ENCODE data around the gene ZFYVE27. TPM values are rescaled to one million over a fixed set of nuclear protein-coding genes. Genes with fewer than 3 reads are reported as not detected.

ZFYVE27 gene
- total RNA-seq, 4 donors from 2014 or later = 25.8 to 60.5 (median 39.6) TPM

DNA sequence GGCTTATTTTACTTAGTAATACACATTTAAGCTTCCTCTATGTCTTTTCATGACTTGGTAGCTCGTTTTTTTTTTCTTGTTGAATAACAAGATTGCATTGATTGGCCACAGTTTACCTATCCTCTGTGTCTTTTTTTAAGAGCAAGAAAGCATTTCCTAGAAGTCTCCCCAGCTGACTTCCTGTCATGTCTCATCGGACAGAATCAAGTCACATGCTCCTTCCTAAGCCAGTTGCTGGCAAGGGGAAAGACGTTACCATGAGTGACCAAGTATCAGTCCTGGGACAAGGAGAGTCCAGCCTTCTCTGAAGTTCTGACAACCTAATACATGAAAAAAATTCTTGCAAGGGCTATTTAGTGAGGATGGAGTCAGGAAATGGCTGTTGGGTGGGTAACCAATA, 59.7 kb downstream of the ZFYVE27 start:
- Histone ChIP-seq H3K4me1 (peaks cover 3% of the 10 kb centered on the region), H3K27ac (no peak overlapping the region), H3K27me3 (peaks cover 14% of the 10 kb centered on the region), H3K36me3 (no peaks in the 10 kb centered on the region), H3K4me3 (no peak overlapping the region), H3K9me3 (no peaks in the 10 kb centered on the region)
- TF ChIP-seq, protein P1, sequence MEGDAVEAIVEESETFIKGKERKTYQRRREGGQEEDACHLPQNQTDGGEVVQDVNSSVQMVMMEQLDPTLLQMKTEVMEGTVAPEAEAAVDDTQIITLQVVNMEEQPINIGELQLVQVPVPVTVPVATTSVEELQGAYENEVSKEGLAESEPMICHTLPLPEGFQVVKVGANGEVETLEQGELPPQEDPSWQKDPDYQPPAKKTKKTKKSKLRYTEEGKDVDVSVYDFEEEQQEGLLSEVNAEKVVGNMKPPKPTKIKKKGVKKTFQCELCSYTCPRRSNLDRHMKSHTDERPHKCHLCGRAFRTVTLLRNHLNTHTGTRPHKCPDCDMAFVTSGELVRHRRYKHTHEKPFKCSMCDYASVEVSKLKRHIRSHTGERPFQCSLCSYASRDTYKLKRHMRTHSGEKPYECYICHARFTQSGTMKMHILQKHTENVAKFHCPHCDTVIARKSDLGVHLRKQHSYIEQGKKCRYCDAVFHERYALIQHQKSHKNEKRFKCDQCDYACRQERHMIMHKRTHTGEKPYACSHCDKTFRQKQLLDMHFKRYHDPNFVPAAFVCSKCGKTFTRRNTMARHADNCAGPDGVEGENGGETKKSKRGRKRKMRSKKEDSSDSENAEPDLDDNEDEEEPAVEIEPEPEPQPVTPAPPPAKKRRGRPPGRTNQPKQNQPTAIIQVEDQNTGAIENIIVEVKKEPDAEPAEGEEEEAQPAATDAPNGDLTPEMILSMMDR (IDR thresholded peaks at IDR 0.05) = no peak
- TF ChIP-seq EP300 (IDR thresholded peaks at IDR 0.05) = no peak
- TF ChIP-seq POLR2AphosphoS5 (IDR thresholded peaks at IDR 0.05) = no peak
- no peak for TF ChIP-seq POLR2A (IDR thresholded peaks at IDR 0.05)
- 41% methylated on average over 3 of the region's 3 CpGs for WGBS
- DNase-seq (ENCODE audit: low spot score in 2 of 2) = no peak

DNA sequence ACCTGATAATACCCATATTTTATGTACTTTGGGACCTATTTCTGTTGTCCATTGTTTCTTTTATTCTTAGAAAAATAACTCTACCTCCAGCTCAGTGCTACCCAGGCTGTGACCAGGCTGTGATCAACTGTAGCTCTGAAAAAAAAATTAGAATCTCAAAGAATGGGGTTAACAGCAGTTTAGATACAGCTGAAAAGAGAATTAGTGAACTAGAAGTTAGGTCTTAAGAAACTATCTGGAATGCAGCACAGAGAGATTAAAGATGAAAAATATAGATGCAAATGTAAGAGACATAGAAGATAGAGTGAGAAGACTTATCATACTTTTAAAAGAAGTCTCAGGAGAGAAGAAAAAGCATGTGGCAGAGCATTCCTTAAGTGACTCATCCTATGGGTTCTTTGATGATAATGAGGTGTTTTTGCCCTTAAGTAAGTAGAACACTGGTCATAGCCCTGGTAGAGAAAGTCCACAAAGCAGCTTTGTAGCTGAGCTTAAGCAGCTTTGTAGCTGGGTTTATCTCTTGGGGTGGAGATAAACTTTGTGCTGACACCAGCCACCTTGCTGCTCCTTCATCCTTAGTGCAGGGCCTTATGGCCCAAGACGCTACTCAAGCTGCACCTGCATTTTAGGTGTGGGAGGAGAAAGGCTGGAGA, 62.2 kb downstream of the ZFYVE27 start:
- Histone ChIP-seq H3K27ac (no peak overlapping the region), H3K4me1 (peaks cover 3% of the 10 kb centered on the region), H3K9me3 (no peaks in the 10 kb centered on the region), H3K27me3 (peaks cover 9% of the 10 kb centered on the region), H3K36me3 (no peaks in the 10 kb centered on the region), H3K4me3 (no peak overlapping the region)
- 86% methylated on average over 1 of the region's 1 CpG for WGBS
- TF ChIP-seq POLR2A (IDR thresholded peaks at IDR 0.05) = no peak
- no peak for TF ChIP-seq EP300 (IDR thresholded peaks at IDR 0.05)
- no peak for TF ChIP-seq POLR2AphosphoS5 (IDR thresholded peaks at IDR 0.05)
- TF ChIP-seq, protein P1 (IDR thresholded peaks at IDR 0.05) = no peak
- DNase-seq (ENCODE audit: low spot score in 2 of 2) = no peak

DNA sequence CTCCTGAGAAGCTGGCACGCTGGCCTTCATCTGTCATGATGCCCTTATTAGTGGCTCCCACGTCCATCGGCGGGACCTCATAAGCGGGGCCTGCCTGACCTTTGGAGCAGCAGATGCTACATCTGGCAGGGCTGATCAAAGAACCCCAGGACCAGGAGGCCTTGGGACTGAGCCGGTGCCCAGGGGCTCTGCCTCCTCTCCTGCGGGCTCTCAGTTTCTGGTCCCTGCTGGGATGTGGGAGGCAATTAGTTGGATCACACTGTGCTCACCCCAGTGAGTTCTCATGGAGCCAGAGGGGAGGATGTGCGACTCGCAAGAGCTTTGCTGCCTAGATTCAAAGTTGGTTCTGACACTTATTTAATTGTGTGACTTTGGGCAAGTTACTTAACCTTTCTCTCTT, 63.5 kb downstream of the ZFYVE27 start:
- TF ChIP-seq, protein P1 (IDR thresholded peaks at IDR 0.05) = no peak
- TF ChIP-seq POLR2AphosphoS5 (IDR thresholded peaks at IDR 0.05) (no peak), POLR2A (IDR thresholded peaks at IDR 0.05) (no peak), EP300 (IDR thresholded peaks at IDR 0.05) (no peak)

DNA sequence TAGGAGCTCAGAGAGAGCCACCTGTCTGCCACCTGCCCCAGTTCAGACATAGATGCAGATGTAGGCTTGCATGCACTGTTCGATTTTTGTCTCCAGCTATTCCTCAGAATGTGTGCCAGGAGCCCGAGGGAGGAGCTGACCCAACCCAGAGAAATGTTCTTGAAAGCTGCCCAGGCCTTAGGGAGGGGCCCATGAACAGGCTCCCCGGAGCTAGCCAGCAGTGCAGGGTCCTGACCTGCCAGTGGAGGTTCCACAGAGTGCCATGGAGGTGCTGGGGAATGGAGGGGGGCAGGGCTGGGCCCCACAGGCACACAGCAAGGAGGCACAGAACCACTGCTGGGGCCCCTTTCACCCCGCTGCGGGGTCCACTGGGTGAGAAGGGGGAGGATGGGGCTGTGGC, 64.5 kb downstream of the ZFYVE27 start:
- no CpG with 5 or more reads among the region's 5 CpGs for WGBS
- Histone ChIP-seq H3K36me3 (no peaks in the 10 kb centered on the region), H3K9me3 (no peaks in the 10 kb centered on the region), H3K27ac (no peak overlapping the region), H3K27me3 (peaks cover 9% of the 10 kb centered on the region), H3K4me1 (peaks cover 3% of the 10 kb centered on the region), H3K4me3 (no peak overlapping the region)
- DNase-seq (ENCODE audit: low spot score in 2 of 2) = no peak
- TF ChIP-seq POLR2AphosphoS5 (IDR thresholded peaks at IDR 0.05) (no peak), EP300 (IDR thresholded peaks at IDR 0.05) (no peak), POLR2A (IDR thresholded peaks at IDR 0.05) (no peak)
- TF ChIP-seq, protein P1 (IDR thresholded peaks at IDR 0.05) = no peak

More for the DNA sequence above, 63.5 kb downstream of the ZFYVE27 start:
- H3K36me3 ChIP-seq = no peaks in the 10 kb centered on the region
- H3K4me1 ChIP-seq = peaks cover 3% of the 10 kb centered on the region
- H3K27ac ChIP-seq = no peak overlapping the region
- no peak overlapping the region for H3K4me3 ChIP-seq
- 79% methylated on average over 8 of the region's 9 CpGs for WGBS
- H3K9me3 ChIP-seq = no peaks in the 10 kb centered on the region
- DNase-seq (ENCODE audit: low spot score in 2 of 2) = no peak
- peaks cover 9% of the 10 kb centered on the region for H3K27me3 ChIP-seq

DNA sequence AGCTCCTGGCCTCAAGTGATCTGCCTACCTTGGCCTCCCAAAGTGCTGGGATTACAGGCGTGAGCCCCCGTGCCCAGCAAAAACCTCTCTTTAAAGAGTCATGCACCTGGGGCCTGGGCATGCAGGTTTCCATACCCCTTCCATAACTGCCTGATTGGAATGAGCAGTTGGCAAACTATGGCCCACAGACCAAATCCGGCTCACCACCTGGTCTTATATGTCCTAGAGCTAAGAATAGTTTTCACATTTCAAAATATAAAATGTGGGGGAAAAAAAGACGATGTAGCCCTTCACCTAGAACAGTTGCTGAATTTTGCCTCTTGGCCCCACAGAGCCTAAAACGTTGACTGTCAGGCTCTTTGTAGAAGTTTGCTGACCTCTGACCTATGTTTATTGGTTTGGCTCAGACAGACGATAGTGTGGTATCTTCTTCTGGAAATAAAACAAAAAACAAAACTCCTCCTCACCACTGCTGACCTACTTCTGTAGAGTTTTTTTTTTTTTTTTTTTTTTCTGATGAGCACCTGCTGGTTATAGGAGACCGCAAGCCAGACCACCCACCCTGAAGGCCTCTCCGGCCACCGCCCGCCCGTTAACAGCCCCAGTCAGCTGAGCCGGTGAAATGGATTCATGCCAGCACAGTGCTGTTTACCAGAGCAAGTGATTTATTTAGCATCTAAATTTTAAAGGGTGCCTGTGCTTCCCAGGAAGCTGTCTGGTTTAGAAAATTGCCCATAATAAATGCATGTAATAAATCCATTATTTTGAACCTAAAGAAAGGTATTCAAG, 68.4 kb downstream of the ZFYVE27 start:
- Histone ChIP-seq H3K9me3 (no peaks in the 10 kb centered on the region), H3K27me3 (peaks cover 5% of the 10 kb centered on the region), H3K4me1 (no peaks in the 10 kb centered on the region), H3K36me3 (no peaks in the 10 kb centered on the region), H3K4me3 (no peak overlapping the region), H3K27ac (no peak overlapping the region)
- no peak for DNase-seq (ENCODE audit: low spot score in 2 of 2)
- 64% methylated on average over 12 of the region's 12 CpGs for WGBS
- TF ChIP-seq POLR2AphosphoS5 (IDR thresholded peaks at IDR 0.05) (no peak), EP300 (IDR thresholded peaks at IDR 0.05) (no peak), POLR2A (IDR thresholded peaks at IDR 0.05) (no peak)
- TF ChIP-seq, protein P1 (IDR thresholded peaks at IDR 0.05) = no peak

Measured in suprapubic skin (tissue), 4 donors.